Parathyroid adenoma (tissue), 2 donors: Measurements from ENCODE around the gene HNRNPC.

Source experiments
- H2AFZ ChIP-seq: fragments of 300-600 bp; sonication (generic); one replicate; pipeline ENCODE4 v1.7.0; 2017; ENCODE audit warnings: antibody characterized with exemption, mild to moderate bottlenecking
- H3K27ac ChIP-seq: fragments of 300-600 bp; sonication (generic); one replicate; pipeline ENCODE4 v1.7.0; 2017
- H3K27me3 ChIP-seq: fragments of 300-600 bp; sonication (generic); one replicate; pipeline ENCODE4 v1.7.0; 2017; ENCODE audit warnings: low read length; ENCODE audit not compliant: control insufficient read depth, insufficient read depth
- H3K36me3 ChIP-seq: fragments of 300-600 bp; sonication (generic); one replicate; pipeline ENCODE4 v1.7.0; 2017; ENCODE audit warnings: low read length; ENCODE audit not compliant: control insufficient read depth, insufficient read depth
- H3K4me1 ChIP-seq: fragments of 300-600 bp; sonication (generic); one replicate; pipeline ENCODE4 v1.7.0; 2017; ENCODE audit warnings: control low read depth
- H3K4me2 ChIP-seq: fragments of 300-600 bp; sonication (generic); one replicate; pipeline ENCODE4 v1.7.0; 2017; ENCODE audit warnings: low read length
- H3K4me3 ChIP-seq: fragments of 300-600 bp; sonication (generic); one replicate; pipeline ENCODE4 v1.7.0; 2017; ENCODE audit warnings: low read depth, low read length
- H3K79me2 ChIP-seq: fragments of 300-600 bp; sonication (generic); one replicate; pipeline ENCODE4 v1.7.0; 2017; ENCODE audit warnings: control low read depth
- H3K9ac ChIP-seq: fragments of 300-600 bp; sonication (generic); one replicate; pipeline ENCODE4 v1.7.0; 2017; ENCODE audit warnings: mild to moderate bottlenecking
- H3K9me3 ChIP-seq: fragments of 300-600 bp; sonication (generic); one replicate; pipeline ENCODE4 v1.7.0; 2017; ENCODE audit warnings: low read length; ENCODE audit not compliant: control insufficient read depth
- TF ChIP-seq, protein P1 (sequence below): fragments of 300-600 bp; sonication (generic); IDR thresholded peaks from one replicate; pipeline ENCODE4 v1.7.0; 2017; ENCODE audit warnings: antibody characterized with exemption, mild to moderate bottlenecking
- donor health status: primary hyperparathyroidism.

The HNRNPC gene

DNA sequence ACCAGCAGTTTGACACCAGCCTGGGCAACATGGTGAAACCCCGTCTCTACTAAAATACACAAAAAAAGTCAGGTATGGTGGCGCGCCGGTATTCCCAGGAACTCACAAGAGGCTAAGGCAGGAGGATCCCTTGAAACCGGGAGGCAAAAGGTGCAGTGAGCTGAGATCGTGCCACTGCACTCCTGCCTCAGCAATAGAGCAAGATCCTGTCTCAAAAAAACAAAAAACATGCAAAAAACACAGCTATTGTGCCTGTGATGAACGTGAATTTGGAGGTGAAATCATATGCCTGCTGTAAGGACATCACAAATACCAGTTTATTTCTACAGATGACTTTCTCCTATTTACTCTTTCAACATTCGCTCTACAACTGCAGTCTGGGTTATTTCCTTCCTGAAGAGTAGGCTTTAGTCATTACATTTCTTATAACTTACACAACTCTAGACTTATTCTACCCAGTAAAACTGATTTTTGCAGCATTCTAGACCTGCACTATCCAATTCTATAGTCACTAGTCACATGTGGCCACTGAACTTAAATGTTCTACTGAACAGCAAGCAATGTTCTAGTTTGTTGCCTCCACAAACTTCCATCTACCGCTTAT, 48.3 kb downstream of the HNRNPC start:
- Histone ChIP-seq H2AFZ (no peak overlapping the region), H3K9ac (no peak overlapping the region), H3K9me3 (no peaks in the 10 kb centered on the region), H3K4me3 (no peak overlapping the region), H3K79me2 (peaks cover 68% of the 10 kb centered on the region), H3K36me3 (no peaks in the 10 kb centered on the region), H3K27me3 (no peaks in the 10 kb centered on the region), H3K27ac (no peak overlapping the region), H3K4me1 (peaks cover 20% of the 10 kb centered on the region), H3K4me2 (no peak overlapping the region)
- TF ChIP-seq, protein P1, sequence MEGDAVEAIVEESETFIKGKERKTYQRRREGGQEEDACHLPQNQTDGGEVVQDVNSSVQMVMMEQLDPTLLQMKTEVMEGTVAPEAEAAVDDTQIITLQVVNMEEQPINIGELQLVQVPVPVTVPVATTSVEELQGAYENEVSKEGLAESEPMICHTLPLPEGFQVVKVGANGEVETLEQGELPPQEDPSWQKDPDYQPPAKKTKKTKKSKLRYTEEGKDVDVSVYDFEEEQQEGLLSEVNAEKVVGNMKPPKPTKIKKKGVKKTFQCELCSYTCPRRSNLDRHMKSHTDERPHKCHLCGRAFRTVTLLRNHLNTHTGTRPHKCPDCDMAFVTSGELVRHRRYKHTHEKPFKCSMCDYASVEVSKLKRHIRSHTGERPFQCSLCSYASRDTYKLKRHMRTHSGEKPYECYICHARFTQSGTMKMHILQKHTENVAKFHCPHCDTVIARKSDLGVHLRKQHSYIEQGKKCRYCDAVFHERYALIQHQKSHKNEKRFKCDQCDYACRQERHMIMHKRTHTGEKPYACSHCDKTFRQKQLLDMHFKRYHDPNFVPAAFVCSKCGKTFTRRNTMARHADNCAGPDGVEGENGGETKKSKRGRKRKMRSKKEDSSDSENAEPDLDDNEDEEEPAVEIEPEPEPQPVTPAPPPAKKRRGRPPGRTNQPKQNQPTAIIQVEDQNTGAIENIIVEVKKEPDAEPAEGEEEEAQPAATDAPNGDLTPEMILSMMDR = no peak

DNA sequence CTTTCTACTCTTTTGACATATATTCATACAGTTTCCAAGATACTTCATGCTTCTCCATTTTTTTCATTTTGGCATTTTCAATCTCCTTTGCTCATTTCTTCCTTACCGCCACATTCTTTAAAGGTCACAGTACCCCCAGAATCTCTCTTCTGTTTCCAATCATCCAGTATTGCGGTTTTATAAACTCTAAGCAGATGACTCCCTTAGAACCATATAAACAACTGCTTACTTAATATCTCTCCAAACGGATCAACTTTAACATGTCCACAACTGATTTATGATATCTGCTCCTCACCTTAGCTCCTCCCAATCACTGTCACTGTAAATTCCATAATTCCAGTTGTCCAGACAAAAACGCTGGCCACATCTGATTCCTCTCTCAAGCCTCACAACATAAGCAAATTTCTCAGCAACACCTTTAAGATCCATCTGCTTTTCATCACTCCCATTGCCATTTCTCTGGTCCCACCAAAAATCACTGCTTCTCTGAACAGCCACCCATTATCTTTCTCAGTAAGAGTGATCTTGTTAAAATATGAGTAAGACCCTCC, 49.6 kb downstream of the HNRNPC start:
- Histone ChIP-seq H3K27ac (peak overlapping the region; percentile 30), H3K36me3 (no peaks in the 10 kb centered on the region), H3K4me3 (no peak overlapping the region), H3K27me3 (no peaks in the 10 kb centered on the region), H3K4me2 (no peak overlapping the region), H3K4me1 (peaks cover 26% of the 10 kb centered on the region), H2AFZ (no peak overlapping the region), H3K9ac (no peak overlapping the region), H3K9me3 (no peaks in the 10 kb centered on the region), H3K79me2 (peaks cover 61% of the 10 kb centered on the region)
- TF ChIP-seq, protein P1 = no peak

DNA sequence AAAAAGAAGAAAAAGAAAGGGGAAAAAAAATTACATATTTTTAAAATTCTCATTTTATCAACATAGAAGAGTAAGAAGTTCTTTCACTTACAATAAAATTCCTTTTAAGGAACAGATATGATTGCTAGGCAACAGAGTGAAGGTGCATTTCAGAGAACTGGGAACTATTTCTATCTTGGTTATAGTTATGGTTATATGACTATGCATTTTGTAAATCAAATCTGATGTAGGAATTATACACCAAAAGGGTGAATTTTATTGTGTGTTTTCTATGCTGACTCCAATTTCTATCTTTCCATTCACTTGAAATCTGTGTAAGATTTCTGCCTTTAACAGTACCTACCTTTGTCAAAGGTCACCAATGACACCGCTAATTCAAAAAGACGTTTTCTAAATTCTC, 50.1 kb downstream of the HNRNPC start:
- peaks cover 28% of the 10 kb centered on the region for H3K4me1 ChIP-seq

DNA sequence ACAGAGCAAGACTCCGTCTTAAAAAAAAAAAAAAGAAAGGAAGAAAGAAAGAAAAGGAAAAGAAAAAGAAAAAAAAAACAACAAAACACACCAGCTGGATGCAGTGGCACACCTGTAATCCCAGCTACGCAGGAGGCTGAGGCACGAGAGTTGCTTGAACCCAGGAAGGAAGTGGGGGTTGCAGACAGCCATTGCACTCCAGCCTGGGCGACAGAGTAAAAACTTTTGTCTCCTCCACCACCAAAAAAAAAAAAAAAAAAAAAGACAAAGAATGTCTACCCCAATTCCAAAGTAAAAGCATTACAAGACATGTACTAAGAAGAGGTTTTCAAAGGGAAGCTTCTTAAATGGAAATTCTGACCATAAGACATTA, 53.4 kb downstream of the HNRNPC start:
- Histone ChIP-seq H3K9me3 (no peaks in the 10 kb centered on the region), H3K9ac (no peak overlapping the region), H3K27ac (no peak overlapping the region), H2AFZ (no peak overlapping the region), H3K4me1 (peaks cover 39% of the 10 kb centered on the region), H3K4me3 (no peak overlapping the region), H3K79me2 (peaks cover 35% of the 10 kb centered on the region), H3K36me3 (no peaks in the 10 kb centered on the region), H3K4me2 (no peak overlapping the region), H3K27me3 (no peaks in the 10 kb centered on the region)
- TF ChIP-seq, protein P1 = no peak

More for the DNA sequence above, 50.1 kb downstream of the HNRNPC start:
- Histone ChIP-seq H3K36me3 (no peaks in the 10 kb centered on the region), H3K27ac (peak overlapping the region; percentile 30), H3K4me3 (no peak overlapping the region), H3K27me3 (no peaks in the 10 kb centered on the region), H3K9ac (no peak overlapping the region), H3K9me3 (no peaks in the 10 kb centered on the region), H2AFZ (no peak overlapping the region), H3K4me2 (no peak overlapping the region), H3K79me2 (peaks cover 61% of the 10 kb centered on the region)
- TF ChIP-seq, protein P1 = no peak
